Mammary epithelial cell (primary cell): Measurements from ENCODE around the gene MROH2B.

Source experiments
- EZH2 ChIP-seq: IDR thresholded peaks from 2 replicates; pipeline ENCODE4 v1.6.1; 2012; ENCODE audit warnings: low read length, inconsistent platforms, borderline replicate concordance
- TF ChIP-seq, protein P1 (sequence below), 2 donors: IDR thresholded peaks in 1 of 2; conservative IDR thresholded peaks in 1 of 2; 2 replicates each; pipeline ENCODE4 v1.5.1; 2011 to 2012; ENCODE audit warnings: inconsistent platforms in 2 of 2, low read length in 2 of 2, mild to moderate bottlenecking in 2 of 2, control low read depth in 1 of 2, low read depth in 1 of 2; ENCODE audit not compliant: insufficient read depth in 1 of 2; ENCODE audit errors: extremely low read depth in 1 of 2

DNA sequence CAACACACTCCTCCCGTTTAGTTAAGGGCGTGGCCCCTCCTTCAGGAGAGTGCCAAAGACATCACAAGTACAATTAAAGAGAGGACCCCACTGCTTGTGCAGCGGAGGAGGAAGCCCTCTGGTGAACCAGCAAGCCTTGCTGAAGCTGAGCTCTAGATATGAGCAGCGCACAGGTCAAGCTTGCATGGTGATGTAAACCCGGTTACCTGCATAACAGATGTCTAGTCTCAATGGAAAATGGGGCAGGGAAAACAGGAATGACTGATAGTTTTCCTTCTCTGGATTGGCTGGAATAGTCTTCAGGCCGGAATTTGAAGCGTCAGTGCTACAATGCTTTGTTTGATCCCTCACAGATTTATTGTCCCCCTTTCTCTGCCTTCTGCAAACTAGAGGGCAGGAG, 66.2 kb downstream of the MROH2B start:
- TF ChIP-seq EZH2, result no peak
- TF ChIP-seq, protein P1, sequence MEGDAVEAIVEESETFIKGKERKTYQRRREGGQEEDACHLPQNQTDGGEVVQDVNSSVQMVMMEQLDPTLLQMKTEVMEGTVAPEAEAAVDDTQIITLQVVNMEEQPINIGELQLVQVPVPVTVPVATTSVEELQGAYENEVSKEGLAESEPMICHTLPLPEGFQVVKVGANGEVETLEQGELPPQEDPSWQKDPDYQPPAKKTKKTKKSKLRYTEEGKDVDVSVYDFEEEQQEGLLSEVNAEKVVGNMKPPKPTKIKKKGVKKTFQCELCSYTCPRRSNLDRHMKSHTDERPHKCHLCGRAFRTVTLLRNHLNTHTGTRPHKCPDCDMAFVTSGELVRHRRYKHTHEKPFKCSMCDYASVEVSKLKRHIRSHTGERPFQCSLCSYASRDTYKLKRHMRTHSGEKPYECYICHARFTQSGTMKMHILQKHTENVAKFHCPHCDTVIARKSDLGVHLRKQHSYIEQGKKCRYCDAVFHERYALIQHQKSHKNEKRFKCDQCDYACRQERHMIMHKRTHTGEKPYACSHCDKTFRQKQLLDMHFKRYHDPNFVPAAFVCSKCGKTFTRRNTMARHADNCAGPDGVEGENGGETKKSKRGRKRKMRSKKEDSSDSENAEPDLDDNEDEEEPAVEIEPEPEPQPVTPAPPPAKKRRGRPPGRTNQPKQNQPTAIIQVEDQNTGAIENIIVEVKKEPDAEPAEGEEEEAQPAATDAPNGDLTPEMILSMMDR (conservative IDR thresholded peaks at IDR 0.05 in 1 of 2, IDR thresholded peaks at IDR 0.05 in 1 of 2; ENCODE audit: extremely low read depth in 1 of 2, insufficient read depth in 1 of 2, low read depth in 1 of 2, low read length in 2 of 2), result no peak
